ENCODE measurements around the gene CRCP. TPM values are rescaled to one million over a fixed set of nuclear protein-coding genes. Genes with fewer than 3 reads are reported as not detected.

The CRCP gene
- total and polyA plus RNA-seq, 2 of the 13 experiments (the other 11 are each of a cell fraction or from before 2014, with no cell fraction given): 22.7 to 31.0 TPM

GRCh38 chr7:66075590-66076461, 38.8 kb upstream of the CRCP start, which contains the start of gene ASL (continued):
- TF ChIP-seq STAT6 (CRISPR knock-in tag; IDR thresholded peaks at IDR 0.05; ENCODE audit: borderline replicate concordance) (no peak), ZNF501 (CRISPR knock-in tag; IDR thresholded peaks at IDR 0.05) (no peak; the same call in 1 of the 2 replicates), ZNF17 (CRISPR knock-in tag; IDR thresholded peaks at IDR 0.05) (no peak), E2F2 (CRISPR knock-in tag; IDR thresholded peaks at IDR 0.05; ENCODE audit: borderline replicate concordance) (no peak; the same call in 1 of the 2 replicates), ZNF331 (CRISPR knock-in tag; IDR thresholded peaks at IDR 0.05) (0 out of 2 replicates have a peak, but pooled peaks have one; percentile 22), FUBP1 (CRISPR knock-in tag; IDR thresholded peaks at IDR 0.05; ENCODE audit: borderline replicate concordance) (peak; percentile 27; the same call in 1 of the 2 replicates), SOX6 (IDR thresholded peaks at IDR 0.05) (no peak), SOX6 (CRISPR knock-in tag; IDR thresholded peaks at IDR 0.05) (no peak; the same call in 1 of the 2 replicates), ZNF678 (CRISPR knock-in tag; IDR thresholded peaks at IDR 0.05) (no peak), ZEB1 (IDR thresholded peaks at IDR 0.05; ENCODE audit: insufficient replicate concordance, low read depth) (no peak), ZNF605 (CRISPR knock-in tag; IDR thresholded peaks at IDR 0.05) (peak; percentile 44; the same call in 1 of the 2 replicates), MATR3 (CRISPR knock-in tag; IDR thresholded peaks at IDR 0.05) (no peak), PRMT3 (CRISPR knock-in tag; IDR thresholded peaks at IDR 0.05; ENCODE audit: borderline replicate concordance, low read depth) (no peak), ARHGAP35 (CRISPR knock-in tag; IDR thresholded peaks at IDR 0.05; ENCODE audit: borderline replicate concordance) (peak; percentile 75; the same call in 1 of the 2 replicates), ZNF558 (CRISPR knock-in tag; IDR thresholded peaks at IDR 0.05; ENCODE audit: borderline replicate concordance) (no peak; the same call in 1 of the 2 replicates), IKZF4 (CRISPR knock-in tag; IDR thresholded peaks at IDR 0.05; ENCODE audit: borderline replicate concordance, low read depth, not compliant biosample characterization) (peak; percentile 30), RXRB (CRISPR knock-in tag; IDR thresholded peaks at IDR 0.05; ENCODE audit: borderline replicate concordance) (0 out of 2 replicates have a peak, but pooled peaks have one; percentile 14), BCL3 (CRISPR knock-in tag; IDR thresholded peaks at IDR 0.05) (peak; percentile 70; the same call in 1 of the 2 replicates), ZNF746 (CRISPR knock-in tag; IDR thresholded peaks at IDR 0.05) (peak; percentile 73), DNMT1 (CRISPR knock-in tag; IDR thresholded peaks at IDR 0.05) (peak; percentile 38; the same call in 1 of the 2 replicates)

Data from HepG2 (cell line).